K562 (cell line): ENCODE results near the gene SLC32A1. TPM values are rescaled to one million over a fixed set of nuclear protein-coding genes. Genes with fewer than 3 reads are reported as not detected.

Experiments
- ARNT ChIP-seq, 2 experiments: fragments of 450-650 bp; IDR thresholded peaks; 2 replicates each; pipeline ENCODE4 v1.6.1; 2016; ENCODE audit warnings: mild to moderate bottlenecking in 1 of 2
- E4F1 ChIP-seq: fragments of 250-450 bp; sonication (Bioruptor Pico); IDR thresholded peaks from 2 replicates; pipeline ENCODE4 v1.5.0; 2021; ENCODE audit warnings: mild to moderate bottlenecking, borderline replicate concordance
- GTF2F1 ChIP-seq: IDR thresholded peaks from 2 replicates; pipeline ENCODE4 v1.6.1; 2011; ENCODE audit warnings: low read depth, low read length, improper control_type of control experiment
- HDAC3 ChIP-seq: fragments of 450-650 bp; IDR thresholded peaks from 2 replicates; pipeline ENCODE4 v1.6.1; 2018; ENCODE audit warnings: borderline replicate concordance, mild to moderate bottlenecking, moderate library complexity; ENCODE audit not compliant: partially characterized antibody
- KHSRP ChIP-seq: fragments of 450-650 bp; IDR thresholded peaks from 2 replicates; pipeline ENCODE4 v1.6.1; 2017
- LCOR ChIP-seq: sonication (generic); formaldehyde crosslinking; IDR thresholded peaks from 2 replicates; pipeline ENCODE4 v1.8.0; 2022; ENCODE audit warnings: mild to moderate bottlenecking, missing genetic modification reagents
- MGA ChIP-seq: fragments of 450-650 bp; IDR thresholded peaks from 2 replicates; pipeline ENCODE4 v1.6.1; 2016; ENCODE audit warnings: mild to moderate bottlenecking, moderate library complexity
- POLR2AphosphoS2 ChIP-seq: IDR thresholded peaks from 2 replicates; pipeline ENCODE4 v1.6.1; 2012; ENCODE audit warnings: low read length, improper control_type of control experiment
- YBX1 ChIP-seq: fragments of 450-650 bp; IDR thresholded peaks from 2 replicates; pipeline ENCODE4 v1.7.1; 2016; ENCODE audit warnings: mild to moderate bottlenecking
- ZNF224 ChIP-seq: sonication (generic); formaldehyde crosslinking; IDR thresholded peaks from 2 replicates; pipeline ENCODE4 v1.8.0; 2022; ENCODE audit warnings: mild to moderate bottlenecking, missing genetic modification reagents
- ZNF766 ChIP-seq: fragments of 200-800 bp; sonication (Bioruptor generic); conservative IDR thresholded peaks from 2 replicates; pipeline ENCODE4 v1.6.1; 2016; ENCODE audit warnings: missing genetic modification characterization, missing compliant biosample characterization
- polyA plus RNA-seq, 8 experiments: library from polyadenylated mRNA; depleted of rRNA in 4 of 8; stranded (reverse) in 5 of 8; unstranded in 3 of 8; fragments of >200 nt; fragmentation: Nextera tagmentation in 2 of 8; fragmentation: Illumina TruSeq in 1 of 8; extraction: Ambion mirVana in 2 of 8; extraction: Trizol in 1 of 8; gene quantifications; 2 replicates each; pipeline versions ENCODE4 v1.2.1 to v1.2.3, GENCODE V29; 2011 to 2014; ENCODE audit warnings: inconsistent platforms in 1 of 8, missing spikeins in 1 of 8
- total RNA-seq, 7 experiments: library from RNA; depleted of rRNA in 6 of 7; stranded (reverse); fragments of >200 nt in 6 of 7; fragmentation: Illumina TruSeq in 2 of 7; extraction: Trizol in 2 of 7; gene quantifications; 2 replicates each; pipeline versions ENCODE4 v1.2.1 to v1.2.3, GENCODE V29; 2011 to 2021; ENCODE audit warnings: low replicate concordance in 1 of 7
- TF ChIP-seq, protein P1 (sequence below): conservative IDR thresholded peaks from 2 replicates; pipeline ENCODE4 v1.6.1; 2011; ENCODE audit warnings: low read depth, mild to moderate bottlenecking, low read length; ENCODE audit not compliant: control insufficient read depth

The SLC32A1 gene
- total and polyA plus RNA-seq, 9 of the 15 experiments (the other 6 are each of a cell fraction or from before 2014, with no cell fraction given): not detected

- TF ChIP-seq, protein P1, sequence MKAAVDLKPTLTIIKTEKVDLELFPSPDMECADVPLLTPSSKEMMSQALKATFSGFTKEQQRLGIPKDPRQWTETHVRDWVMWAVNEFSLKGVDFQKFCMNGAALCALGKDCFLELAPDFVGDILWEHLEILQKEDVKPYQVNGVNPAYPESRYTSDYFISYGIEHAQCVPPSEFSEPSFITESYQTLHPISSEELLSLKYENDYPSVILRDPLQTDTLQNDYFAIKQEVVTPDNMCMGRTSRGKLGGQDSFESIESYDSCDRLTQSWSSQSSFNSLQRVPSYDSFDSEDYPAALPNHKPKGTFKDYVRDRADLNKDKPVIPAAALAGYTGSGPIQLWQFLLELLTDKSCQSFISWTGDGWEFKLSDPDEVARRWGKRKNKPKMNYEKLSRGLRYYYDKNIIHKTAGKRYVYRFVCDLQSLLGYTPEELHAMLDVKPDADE: 0 out of 2 replicates have a peak, but pooled peaks have one; percentile 26
- TF ChIP-seq GTF2F1 (no peak), LCOR (CRISPR knock-in tag) (peak; percentile 60; the same call in 1 of the 2 replicates), ARNT (IDR thresholded peaks at IDR 0.05) (no peak), POLR2AphosphoS2 (no peak), E4F1 (CRISPR knock-in tag) (no peak), HDAC3 (peak; percentile 65), KHSRP (peak; percentile 19; the same call in 1 of the 2 replicates), MGA (no peak), ZNF766 (CRISPR knock-in tag) (peak; percentile 77; the same call in 1 of the 2 replicates), ZNF224 (CRISPR knock-in tag) (no peak), YBX1 (no peak)
Measured at GRCh38 chr20:38692436-38693411, 31.6 kb upstream of the SLC32A1 start (continued).
